DND-41 (cell line): ENCODE results near the gene OBSCN.

Source experiments
- ATAC-seq: fragments of 200-7000 bp; cut with Tn5 transposase; 3 replicates; pipeline ENCODE4 v1.9.1; 2021; ENCODE audit warnings: low read depth; ENCODE audit not compliant: insufficient read depth
- DNase-seq: peaks from one replicate; pipeline ENCODE4 v3.0.0-alpha.2; 2020
- H2AFZ ChIP-seq: 2 replicates; pipeline ENCODE4 v1.6.0; 2012; ENCODE audit warnings: low read depth, low read length
- H3K27ac ChIP-seq: 2 replicates; pipeline ENCODE4 v1.5.1; 2012; ENCODE audit warnings: low read length, inconsistent platforms
- H3K27me3 ChIP-seq: fragments of 200-600 bp; sonication (generic); 2 replicates; pipeline ENCODE4 v1.6.0; 2012; ENCODE audit warnings: low read length, mild to moderate bottlenecking, inconsistent platforms; ENCODE audit not compliant: insufficient read depth, poor library complexity
- H3K36me3 ChIP-seq: 2 replicates; pipeline ENCODE4 v1.5.1; 2012; ENCODE audit warnings: low read length, inconsistent platforms; ENCODE audit not compliant: insufficient read depth
- H3K4me1 ChIP-seq: 2 replicates; pipeline ENCODE4 v1.5.1; 2012; ENCODE audit warnings: mild to moderate bottlenecking, low read length; ENCODE audit not compliant: insufficient read depth
- H3K4me2 ChIP-seq: 2 replicates; pipeline ENCODE4 v1.6.0; 2012; ENCODE audit warnings: mild to moderate bottlenecking, moderate library complexity, low read length, inconsistent platforms; ENCODE audit not compliant: insufficient read depth
- H3K4me3 ChIP-seq, 2 experiments: fragments of 200-600 bp in 1 of 2; shearing (Covaris generic) in 1 of 2; 2 replicates each; pipeline ENCODE4 v1.5.1; 2012 to 2016; ENCODE audit warnings: inconsistent platforms in 2 of 2, low read length in 2 of 2, mild to moderate bottlenecking in 2 of 2, low read depth in 1 of 2, moderate library complexity in 1 of 2
- H3K79me2 ChIP-seq: 2 replicates; pipeline ENCODE4 v1.6.0; 2012; ENCODE audit warnings: low read length, inconsistent platforms; ENCODE audit not compliant: insufficient read depth
- H3K9ac ChIP-seq: 2 replicates; pipeline ENCODE4 v1.6.0; 2012; ENCODE audit warnings: low read depth, mild to moderate bottlenecking, inconsistent platforms, low read length, moderate library complexity
- H3K9me3 ChIP-seq: 2 replicates; pipeline ENCODE4 v1.5.1; 2012; ENCODE audit warnings: low read length, moderate library complexity, mild to moderate bottlenecking, inconsistent platforms; ENCODE audit not compliant: insufficient read depth, severe bottlenecking
- H4K20me1 ChIP-seq: 2 replicates; pipeline ENCODE4 v1.6.0; 2012; ENCODE audit warnings: low read length; ENCODE audit not compliant: insufficient read depth
- EZH2 ChIP-seq: IDR thresholded peaks from 3 replicates; pipeline ENCODE4 v1.6.1; 2012; ENCODE audit warnings: borderline replicate concordance, low read depth, mild to moderate bottlenecking, moderate library complexity, low read length, inconsistent platforms; ENCODE audit not compliant: severe bottlenecking
- TF ChIP-seq, protein P1 (sequence below): IDR thresholded peaks from 2 replicates; pipeline ENCODE4 v1.5.1; 2012; ENCODE audit warnings: borderline replicate concordance, low read length, moderate library complexity, mild to moderate bottlenecking; ENCODE audit not compliant: poor library complexity, severe bottlenecking; ENCODE audit errors: extremely low read depth

The OBSCN gene

GRCh38 chr1:228160201-228160761 is 47.6 kb upstream of the OBSCN start:
- ATAC-seq (no peak), DNase-seq (no peak)
- TF ChIP-seq, protein P1, sequence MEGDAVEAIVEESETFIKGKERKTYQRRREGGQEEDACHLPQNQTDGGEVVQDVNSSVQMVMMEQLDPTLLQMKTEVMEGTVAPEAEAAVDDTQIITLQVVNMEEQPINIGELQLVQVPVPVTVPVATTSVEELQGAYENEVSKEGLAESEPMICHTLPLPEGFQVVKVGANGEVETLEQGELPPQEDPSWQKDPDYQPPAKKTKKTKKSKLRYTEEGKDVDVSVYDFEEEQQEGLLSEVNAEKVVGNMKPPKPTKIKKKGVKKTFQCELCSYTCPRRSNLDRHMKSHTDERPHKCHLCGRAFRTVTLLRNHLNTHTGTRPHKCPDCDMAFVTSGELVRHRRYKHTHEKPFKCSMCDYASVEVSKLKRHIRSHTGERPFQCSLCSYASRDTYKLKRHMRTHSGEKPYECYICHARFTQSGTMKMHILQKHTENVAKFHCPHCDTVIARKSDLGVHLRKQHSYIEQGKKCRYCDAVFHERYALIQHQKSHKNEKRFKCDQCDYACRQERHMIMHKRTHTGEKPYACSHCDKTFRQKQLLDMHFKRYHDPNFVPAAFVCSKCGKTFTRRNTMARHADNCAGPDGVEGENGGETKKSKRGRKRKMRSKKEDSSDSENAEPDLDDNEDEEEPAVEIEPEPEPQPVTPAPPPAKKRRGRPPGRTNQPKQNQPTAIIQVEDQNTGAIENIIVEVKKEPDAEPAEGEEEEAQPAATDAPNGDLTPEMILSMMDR: no peak
- H3K27me3 ChIP-seq: no peaks in the 10 kb centered on the region
- no peaks in the 10 kb centered on the region for H3K9me3 ChIP-seq
- H3K79me2 ChIP-seq: no peaks in the 10 kb centered on the region
- H3K36me3 ChIP-seq: no peaks in the 10 kb centered on the region
- H3K4me3 ChIP-seq: no peak overlapping the region
- no peak overlapping the region for H2AFZ ChIP-seq
- H3K4me2 ChIP-seq: no peak overlapping the region
- peaks cover 10% of the 10 kb centered on the region for H3K4me1 ChIP-seq
- peaks cover 9% of the 10 kb centered on the region for H4K20me1 ChIP-seq
- H3K27ac ChIP-seq: no peak overlapping the region
- no peak overlapping the region for H3K9ac ChIP-seq

DNA sequence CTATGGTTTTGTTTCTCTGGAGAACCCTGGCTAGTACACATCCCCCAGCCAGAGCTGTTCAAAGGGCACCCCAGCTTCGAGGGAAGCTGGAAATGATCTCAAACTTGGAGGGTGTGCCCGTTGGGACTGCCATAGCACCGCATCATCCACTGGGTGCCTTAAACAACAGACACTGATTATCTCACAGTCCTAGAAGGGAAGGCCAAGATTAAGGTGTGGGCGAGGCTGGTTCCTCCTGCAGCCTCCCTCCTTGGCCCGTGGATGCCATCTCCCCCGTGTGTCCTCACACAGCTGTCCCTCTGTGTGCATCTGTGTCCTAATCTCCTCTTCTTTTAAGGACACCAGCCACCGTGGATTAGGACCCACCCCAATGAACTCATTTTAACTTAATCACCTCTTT is 46.5 kb upstream of the OBSCN start:
- Histone ChIP-seq H3K9ac (no peak overlapping the region), H4K20me1 (peaks cover 4% of the 10 kb centered on the region; the same call in 1 of the 2 replicates), H3K36me3 (no peaks in the 10 kb centered on the region), H3K79me2 (peaks cover 2% of the 10 kb centered on the region), H3K27ac (no peak overlapping the region), H3K4me2 (no peak overlapping the region), H3K4me3 (no peak overlapping the region), H3K4me1 (peaks cover 12% of the 10 kb centered on the region), H3K27me3 (no peaks in the 10 kb centered on the region), H3K9me3 (no peaks in the 10 kb centered on the region), H2AFZ (no peak overlapping the region)
- DNase-seq (no peak), ATAC-seq (no peak)
- no peak for TF ChIP-seq EZH2
- TF ChIP-seq, protein P1: no peak

DNA sequence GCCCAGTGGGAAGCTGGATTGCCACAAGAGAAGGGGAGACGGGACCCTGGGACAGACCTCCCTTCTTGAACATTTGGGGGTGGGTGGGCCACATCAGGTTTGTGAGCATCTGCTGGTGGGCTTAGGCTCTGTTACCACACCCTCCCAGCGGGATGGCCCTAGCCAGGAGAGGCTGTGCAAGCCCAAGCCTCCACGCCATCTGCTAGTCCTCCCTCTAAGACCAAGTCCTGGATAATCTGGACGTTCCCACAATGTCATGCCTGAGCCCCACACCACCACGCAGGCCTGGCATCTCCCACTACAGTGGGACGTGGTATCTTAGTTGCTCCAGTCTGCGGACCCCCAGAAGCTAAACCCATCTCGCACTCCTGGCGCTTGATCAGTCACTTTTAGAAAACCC is 46.0 kb upstream of the OBSCN start:
- no peak overlapping the region for H3K9ac ChIP-seq
- H3K4me2 ChIP-seq: no peak overlapping the region

More for the DNA sequence above, 46.0 kb upstream of the OBSCN start:
- H3K4me3 ChIP-seq: no peak overlapping the region
- no peak overlapping the region for H3K27ac ChIP-seq
- DNase-seq (no peak), ATAC-seq (no peak)
- H3K36me3 ChIP-seq: no peaks in the 10 kb centered on the region
- no peaks in the 10 kb centered on the region for H3K9me3 ChIP-seq
- peaks cover 5% of the 10 kb centered on the region; the same call in 1 of the 2 replicates for H4K20me1 ChIP-seq
- no peaks in the 10 kb centered on the region for H3K27me3 ChIP-seq
- H3K4me1 ChIP-seq: peaks cover 17% of the 10 kb centered on the region
- no peak for TF ChIP-seq EZH2
- TF ChIP-seq, protein P1: no peak
- H2AFZ ChIP-seq: no peak overlapping the region
- H3K79me2 ChIP-seq: peaks cover 7% of the 10 kb centered on the region
